Neutrophil (primary cell): ENCODE data around the gene ARL3.
"Not testable (repeated sequence)": the region's sequence is repeated elsewhere in the genome, so short reads cannot be mapped to it uniquely, and the experiment has no call there.

ENCODE experiments used
- H3K27ac ChIP-seq: fragments of 200-600 bp; sonication (generic); 2 replicates; pipeline ENCODE4 v1.5.1; 2016; ENCODE audit warnings: mild to moderate bottlenecking, moderate library complexity
- H3K27me3 ChIP-seq: fragments of 200-600 bp; sonication (generic); 2 replicates; pipeline ENCODE4 v1.6.0; 2016; ENCODE audit warnings: mild to moderate bottlenecking
- H3K36me3 ChIP-seq: fragments of 200-600 bp; sonication (generic); 2 replicates; pipeline ENCODE4 v1.5.1; 2017
- H3K4me1 ChIP-seq, 2 experiments: fragments of 200-600 bp in 1 of 2; sonication (generic) in 1 of 2; 1 replicate in 1 of 2; 2 replicates in 1 of 2; pipeline versions ENCODE4 v1.5.1 to v1.6.1; 2013 to 2016; ENCODE audit warnings: low read depth in 1 of 2, low read length in 1 of 2, mild to moderate bottlenecking in 1 of 2, moderate library complexity in 1 of 2; ENCODE audit not compliant: control insufficient read depth in 1 of 2, insufficient read depth in 1 of 2
- H3K4me3 ChIP-seq, 2 experiments: fragments of 200-600 bp in 1 of 2; sonication (generic) in 1 of 2; 1 replicate in 1 of 2; 2 replicates in 1 of 2; pipeline ENCODE4 v1.5.1; 2013 to 2016; ENCODE audit warnings: low read depth in 1 of 2, low read length in 1 of 2, mild to moderate bottlenecking in 1 of 2, moderate library complexity in 1 of 2
- H3K9me3 ChIP-seq: fragments of 200-600 bp; sonication (generic); 2 replicates; pipeline ENCODE4 v1.5.1; 2016
- TF ChIP-seq, protein P1 (sequence below): fragments of 200-600 bp; sonication (generic); IDR thresholded peaks from 2 replicates; pipeline ENCODE4 v1.5.1; 2016; ENCODE audit warnings: antibody characterized with exemption

ARL3 gene

DNA sequence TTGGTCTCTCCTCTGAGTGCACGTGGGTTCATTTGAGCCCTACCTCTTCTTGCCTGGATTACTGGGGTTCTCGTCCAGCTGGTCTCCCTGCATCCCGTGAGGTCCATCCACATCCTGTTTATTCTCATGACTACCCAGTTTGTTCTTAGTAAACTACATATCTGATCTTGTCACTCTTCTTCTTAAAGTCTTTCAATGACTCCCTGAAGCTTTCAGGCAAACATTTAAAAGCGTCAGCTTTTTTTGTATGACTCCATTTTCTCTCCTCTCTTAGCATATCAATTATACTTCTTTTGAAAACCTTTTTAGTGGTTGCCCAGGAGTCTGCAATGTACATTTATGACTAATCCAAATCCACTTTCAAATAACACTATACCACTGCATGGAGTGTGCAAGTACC lies 7.8 kb upstream of the ARL3 start:
- Histone ChIP-seq H3K27me3 (no peaks in the 10 kb centered on the region), H3K36me3 (no peaks in the 10 kb centered on the region), H3K4me1 (no peaks in the 10 kb centered on the region), H3K27ac (no peak overlapping the region), H3K9me3 (no peaks in the 10 kb centered on the region), H3K4me3 (no peak overlapping the region)
- TF ChIP-seq, protein P1, sequence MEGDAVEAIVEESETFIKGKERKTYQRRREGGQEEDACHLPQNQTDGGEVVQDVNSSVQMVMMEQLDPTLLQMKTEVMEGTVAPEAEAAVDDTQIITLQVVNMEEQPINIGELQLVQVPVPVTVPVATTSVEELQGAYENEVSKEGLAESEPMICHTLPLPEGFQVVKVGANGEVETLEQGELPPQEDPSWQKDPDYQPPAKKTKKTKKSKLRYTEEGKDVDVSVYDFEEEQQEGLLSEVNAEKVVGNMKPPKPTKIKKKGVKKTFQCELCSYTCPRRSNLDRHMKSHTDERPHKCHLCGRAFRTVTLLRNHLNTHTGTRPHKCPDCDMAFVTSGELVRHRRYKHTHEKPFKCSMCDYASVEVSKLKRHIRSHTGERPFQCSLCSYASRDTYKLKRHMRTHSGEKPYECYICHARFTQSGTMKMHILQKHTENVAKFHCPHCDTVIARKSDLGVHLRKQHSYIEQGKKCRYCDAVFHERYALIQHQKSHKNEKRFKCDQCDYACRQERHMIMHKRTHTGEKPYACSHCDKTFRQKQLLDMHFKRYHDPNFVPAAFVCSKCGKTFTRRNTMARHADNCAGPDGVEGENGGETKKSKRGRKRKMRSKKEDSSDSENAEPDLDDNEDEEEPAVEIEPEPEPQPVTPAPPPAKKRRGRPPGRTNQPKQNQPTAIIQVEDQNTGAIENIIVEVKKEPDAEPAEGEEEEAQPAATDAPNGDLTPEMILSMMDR = no peak

DNA sequence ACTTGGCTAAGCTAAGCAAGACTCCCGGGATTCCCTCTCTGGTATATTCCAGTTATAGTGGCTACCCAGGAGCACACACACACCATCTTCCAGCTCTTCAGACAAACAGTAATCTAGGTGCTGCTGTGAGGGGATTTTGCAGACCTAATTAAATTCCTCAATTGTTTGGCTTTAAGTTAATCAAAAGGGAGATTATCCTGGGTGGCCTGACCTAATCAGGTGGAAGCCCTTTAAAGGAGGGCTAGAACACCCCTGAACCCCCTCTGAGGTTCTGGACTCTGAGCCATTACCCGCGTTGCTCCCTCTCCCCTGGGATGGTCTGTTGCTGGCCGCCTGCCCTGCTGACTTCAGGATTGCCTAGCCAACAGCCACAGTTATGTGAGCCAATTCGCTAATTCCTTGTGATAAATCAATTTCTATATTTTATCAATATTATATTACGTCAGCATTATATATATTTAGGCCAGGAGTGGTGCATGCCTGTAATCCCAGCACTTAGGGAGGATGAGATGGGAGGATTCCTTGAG lies 6.6 kb upstream of the ARL3 start:
- Histone ChIP-seq H3K36me3 (no peaks in the 10 kb centered on the region), H3K4me1 (no peaks in the 10 kb centered on the region), H3K27ac (no peak overlapping the region), H3K27me3 (no peaks in the 10 kb centered on the region), H3K4me3 (no peak overlapping the region), H3K9me3 (no peaks in the 10 kb centered on the region)
- TF ChIP-seq, protein P1 = no peak

DNA sequence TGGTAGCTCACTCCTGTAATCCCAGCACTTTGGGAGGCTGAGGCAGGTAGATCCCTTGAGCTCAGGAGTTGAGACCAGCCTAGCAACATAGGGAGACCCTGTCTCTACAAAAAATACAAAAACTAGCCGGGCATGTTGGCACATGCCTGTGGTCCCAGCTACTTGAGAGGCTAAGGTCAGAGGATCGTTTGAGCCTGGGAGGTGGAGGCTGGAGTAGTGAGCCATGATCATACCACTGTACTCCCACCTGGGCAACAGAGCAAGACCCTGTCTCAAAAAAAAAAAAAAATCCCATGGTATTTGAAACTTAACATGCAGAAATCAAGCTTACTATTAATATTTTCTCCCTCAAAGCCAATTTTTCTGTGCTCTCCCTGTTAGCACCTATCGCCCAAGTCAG lies 6.1 kb upstream of the ARL3 start:
- Histone ChIP-seq H3K9me3 (no peaks in the 10 kb centered on the region), H3K27ac (no peak overlapping the region), H3K4me1 (peaks cover under 1% of the 10 kb centered on the region in 2 experiments), H3K4me3 (no peak overlapping the region), H3K27me3 (no peaks in the 10 kb centered on the region), H3K36me3 (no peaks in the 10 kb centered on the region)
- TF ChIP-seq, protein P1 = no peak

DNA sequence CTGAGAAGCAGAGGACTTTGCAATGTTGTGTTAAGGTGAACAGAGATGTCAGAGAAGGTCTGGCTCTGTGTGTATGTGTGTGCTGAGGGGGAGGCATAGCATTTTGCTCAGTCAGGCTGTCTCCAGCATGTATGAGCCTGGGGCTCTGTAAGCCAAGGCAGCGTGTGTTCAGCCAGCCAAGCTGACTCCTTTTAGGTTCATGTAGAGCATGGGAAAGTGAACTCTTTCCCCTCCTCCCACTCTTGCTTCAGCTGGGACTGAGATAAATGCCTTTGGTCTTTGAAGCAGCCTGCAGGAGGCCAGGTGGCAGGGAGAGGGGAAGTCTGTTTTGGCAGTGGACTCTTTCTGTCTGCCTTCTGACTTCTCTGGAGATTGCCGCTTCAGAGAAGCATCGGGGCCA lies 4.0 kb upstream of the ARL3 start:
- Histone ChIP-seq H3K36me3 (no peaks in the 10 kb centered on the region), H3K27ac (no peak overlapping the region), H3K4me3 (no peak overlapping the region), H3K4me1 (peaks cover 16% of the 10 kb centered on the region in 2 experiments), H3K27me3 (no peaks in the 10 kb centered on the region), H3K9me3 (no peaks in the 10 kb centered on the region)
- TF ChIP-seq, protein P1 = no peak

DNA sequence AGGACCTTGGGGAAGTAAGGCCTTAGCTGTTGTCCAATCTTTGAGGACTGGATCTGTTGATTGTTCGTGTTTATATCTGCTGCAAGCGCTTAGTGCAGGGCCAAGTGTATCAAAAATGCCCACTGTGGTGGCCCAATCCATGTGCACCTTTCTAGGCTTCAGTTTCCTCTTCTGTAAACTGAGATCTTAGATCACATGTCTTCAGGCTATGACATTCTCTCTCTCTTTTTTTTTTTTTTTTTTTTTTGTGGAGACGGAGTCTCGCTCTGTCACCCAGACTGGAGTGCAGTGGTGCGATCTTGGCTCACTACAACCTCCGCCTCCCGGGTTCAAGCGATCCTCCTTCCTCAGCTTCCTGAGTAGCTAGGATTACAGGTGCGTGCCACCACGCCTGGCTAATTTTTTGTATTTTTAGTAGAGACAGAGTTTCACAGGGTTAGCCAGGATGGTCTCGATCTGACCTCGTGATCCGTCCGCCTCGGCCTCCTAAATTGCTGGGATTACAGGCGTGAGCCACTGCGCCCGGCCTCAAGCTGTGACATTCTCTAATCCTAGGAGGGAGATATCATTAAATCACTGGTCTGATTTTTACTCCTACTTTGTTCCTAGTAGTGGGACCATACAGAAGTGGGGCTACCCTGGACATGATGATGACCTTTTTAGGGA lies 2.8 kb upstream of the ARL3 start:
- H3K4me3 ChIP-seq, H3K27ac ChIP-seq, H3K36me3 ChIP-seq, H3K27me3 ChIP-seq, H3K9me3 ChIP-seq: not testable (repeated sequence)
- peaks cover 19 to 20% of the 10 kb centered on the region in 2 experiments for H3K4me1 ChIP-seq

DNA sequence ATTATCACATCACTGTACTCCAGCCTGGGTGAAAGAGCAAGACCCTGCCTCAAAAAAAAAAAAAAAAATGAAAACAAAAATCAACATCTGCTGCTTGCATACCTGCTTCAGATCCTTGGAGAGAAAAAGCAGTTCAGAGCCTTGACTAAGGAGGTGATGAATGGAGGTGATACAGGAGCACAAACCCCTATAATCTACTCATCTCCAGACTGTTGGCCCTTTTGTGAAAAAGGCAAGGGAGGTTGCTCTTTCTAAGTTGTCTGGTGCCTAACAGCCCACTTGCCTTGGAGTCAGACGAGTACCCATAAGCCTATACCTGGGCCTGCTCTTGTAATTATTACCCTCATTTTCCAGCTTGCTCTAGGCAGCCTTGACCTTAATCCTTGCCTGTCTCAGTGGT lies 1.7 kb upstream of the ARL3 start:
- H3K4me3 ChIP-seq = no peak overlapping the region
- H3K36me3 ChIP-seq = no peaks in the 10 kb centered on the region
- H3K9me3 ChIP-seq = no peaks in the 10 kb centered on the region
- peaks cover 19 to 20% of the 10 kb centered on the region in 2 experiments for H3K4me1 ChIP-seq
- no peaks in the 10 kb centered on the region for H3K27me3 ChIP-seq
- TF ChIP-seq, protein P1 = no peak
- no peak overlapping the region for H3K27ac ChIP-seq
